ENCODE results near the gene CDH13.

CDH13 gene

GRCh38 chr16:83843657-83844056, 1216.9 kb downstream of the CDH13 start:
- DNase-seq (ENCODE audit: low read depth) = no peak

GRCh38 chr16:83845263-83845662, 1218.5 kb downstream of the CDH13 start:
- DNase-seq (ENCODE audit: low read depth) = no peak

- DNase-seq (ENCODE audit: low read depth) = no peak
Observed at GRCh38 chr16:83847371-83848225, 1220.8 kb downstream of the CDH13 start.

GRCh38 chr16:83849421-83849820, 1222.7 kb downstream of the CDH13 start:
- no peak for DNase-seq (ENCODE audit: low read depth)

Measured in stimulated activated CD8-positive, alpha-beta memory T cell treated with anti-CD3 and anti-CD28 coated beads, Interleukin-12 subunit alpha, Interleukin-12 subunit beta, amount 100 ng/mL, for 4 hours (primary cell).